ENCODE results near the gene ITPKB.
"Not testable (repeated sequence)": the region's sequence is repeated elsewhere in the genome, so short reads cannot be mapped to it uniquely, and the experiment has no call there.

Gene ITPKB

GRCh38 chr1:226598955-226599354 lies 140.1 kb downstream of the ITPKB start:
- not testable (repeated sequence) for DNase-seq

GRCh38 chr1:226598455-226598849 lies 140.6 kb downstream of the ITPKB start:
- DNase-seq: no peak

- no peak for DNase-seq
Observed at GRCh38 chr1:226597616-226598454, 141.2 kb downstream of the ITPKB start.

- no peak for DNase-seq
Observed at GRCh38 chr1:226596531-226597165, 142.4 kb downstream of the ITPKB start.

- no peak for DNase-seq
Observed at GRCh38 chr1:226593541-226593940, 145.5 kb downstream of the ITPKB start.

- DNase-seq: no peak
Observed at GRCh38 chr1:226590614-226591013, 148.5 kb downstream of the ITPKB start.

- no peak for DNase-seq
Observed at GRCh38 chr1:226589008-226589733, 149.9 kb downstream of the ITPKB start.

- no peak for DNase-seq
Observed at GRCh38 chr1:226588484-226588883, 150.6 kb downstream of the ITPKB start.

GRCh38 chr1:226586650-226587422 lies 152.2 kb downstream of the ITPKB start:
- DNase-seq: no peak

- DNase-seq: no peak
Observed at GRCh38 chr1:226586116-226586515, 153.0 kb downstream of the ITPKB start.

- DNase-seq: no peak
Observed at GRCh38 chr1:226584164-226584563, 154.9 kb downstream of the ITPKB start.

- DNase-seq: no peak
Observed at GRCh38 chr1:226582966-226583365, 156.1 kb downstream of the ITPKB start.

Data from NCI-H226 (cell line).